DOHH2 (cell line): ENCODE results near the gene SMAD7.

Source experiments
- H3F3A ChIP-seq: fragments of 200-600 bp; sonication (generic), shearing (Covaris generic); 2 replicates; pipeline ENCODE4 v1.6.0; 2016; ENCODE audit warnings: antibody characterized with exemption, mild to moderate bottlenecking; ENCODE audit not compliant: control insufficient read depth, insufficient read depth
- H3K27ac ChIP-seq: fragments of 200-600 bp; sonication (generic); 2 replicates; pipeline ENCODE4 v1.5.1; 2014; ENCODE audit warnings: low read depth, mild to moderate bottlenecking, low read length, moderate library complexity
- H3K27me3 ChIP-seq: fragments of 200-600 bp; sonication (generic); 2 replicates; pipeline ENCODE4 v1.6.1; 2014; ENCODE audit warnings: mild to moderate bottlenecking, low read length, mixed read lengths; ENCODE audit not compliant: control insufficient read depth
- H3K36me3 ChIP-seq: fragments of 200-600 bp; sonication (generic); 2 replicates; pipeline ENCODE4 v1.6.1; 2014; ENCODE audit warnings: mild to moderate bottlenecking, low read length, moderate library complexity, mixed read lengths; ENCODE audit not compliant: control insufficient read depth
- H3K4me1 ChIP-seq: fragments of 200-600 bp; sonication (generic); 2 replicates; pipeline ENCODE4 v1.6.1; 2014; ENCODE audit warnings: mild to moderate bottlenecking, low read length, mixed read lengths; ENCODE audit not compliant: control insufficient read depth
- H3K4me2 ChIP-seq: fragments of 200-600 bp; sonication (generic); 2 replicates; pipeline ENCODE4 v1.6.0; 2014; ENCODE audit warnings: mild to moderate bottlenecking, low read length, moderate library complexity
- H3K4me3 ChIP-seq: fragments of 200-600 bp; sonication (generic); 2 replicates; pipeline ENCODE4 v1.5.1; 2014; ENCODE audit warnings: mild to moderate bottlenecking, low read length, mixed read lengths
- H3K79me2 ChIP-seq: fragments of 200-600 bp; sonication (generic); 2 replicates; pipeline ENCODE4 v1.6.1; 2014; ENCODE audit warnings: mild to moderate bottlenecking, low read length, mixed read lengths; ENCODE audit not compliant: control insufficient read depth
- H3K9me2 ChIP-seq: fragments of 200-600 bp; sonication (generic); replicated peaks from 2 replicates; pipeline ENCODE4 v1.6.1; 2014; ENCODE audit warnings: mild to moderate bottlenecking, low read length, mixed read lengths; ENCODE audit not compliant: control insufficient read depth
- H3K9me3 ChIP-seq: fragments of 200-600 bp; sonication (generic); 2 replicates; pipeline ENCODE4 v1.6.1; 2014; ENCODE audit warnings: antibody characterized with exemption, low read length, mixed read lengths; ENCODE audit not compliant: control insufficient read depth, insufficient read depth
- H4K20me1 ChIP-seq: fragments of 200-600 bp; sonication (generic); 2 replicates; pipeline ENCODE4 v1.6.0; 2014; ENCODE audit warnings: low read depth, mild to moderate bottlenecking, antibody characterized with exemption, low read length, moderate library complexity; ENCODE audit not compliant: control insufficient read depth, insufficient read depth
- CTCF ChIP-seq: fragments of 200-600 bp; sonication (generic); IDR thresholded peaks from one replicate; pipeline ENCODE4 v1.5.1; 2014; ENCODE audit warnings: antibody characterized with exemption, mild to moderate bottlenecking, low read depth, low read length; ENCODE audit not compliant: poor library complexity, severe bottlenecking
- EZH2phosphoT487 ChIP-seq: fragments of 200-600 bp; sonication (generic); IDR thresholded peaks from 2 replicates; pipeline ENCODE4 v1.6.1; 2017; ENCODE audit warnings: borderline replicate concordance, mild to moderate bottlenecking, antibody characterized with exemption, low read length, moderate library complexity, mixed read lengths

The SMAD7 gene

GRCh38 chr18:48957616-48958015, 6.9 kb upstream of the SMAD7 start:
- no peaks in the 10 kb centered on the region for H3K79me2 ChIP-seq
- H3K9me2 ChIP-seq, result no peaks in the 10 kb centered on the region
- H3K4me1 ChIP-seq, result peaks cover 14% of the 10 kb centered on the region
- TF ChIP-seq CTCF (no peak), EZH2phosphoT487 (no peak)
- H3K4me2 ChIP-seq, result no peak overlapping the region
- H3K9me3 ChIP-seq, result no peaks in the 10 kb centered on the region
- H3K27me3 ChIP-seq, result peaks cover 47% of the 10 kb centered on the region
- H3K4me3 ChIP-seq, result no peak overlapping the region
- no peaks in the 10 kb centered on the region for H3K36me3 ChIP-seq
- H4K20me1 ChIP-seq, result no peaks in the 10 kb centered on the region
- no peak overlapping the region for H3K27ac ChIP-seq
- H3F3A ChIP-seq, result peaks cover 6% of the 10 kb centered on the region

GRCh38 chr18:48957136-48957535, 6.4 kb upstream of the SMAD7 start:
- TF ChIP-seq EZH2phosphoT487 (no peak), CTCF (no peak)
- Histone ChIP-seq H3K27ac (no peak overlapping the region), H3K9me3 (no peaks in the 10 kb centered on the region), H4K20me1 (no peaks in the 10 kb centered on the region), H3K4me2 (no peak overlapping the region), H3F3A (peaks cover 6% of the 10 kb centered on the region), H3K27me3 (peaks cover 44% of the 10 kb centered on the region), H3K4me1 (peaks cover 19% of the 10 kb centered on the region), H3K36me3 (no peaks in the 10 kb centered on the region), H3K9me2 (no peaks in the 10 kb centered on the region), H3K79me2 (no peaks in the 10 kb centered on the region), H3K4me3 (no peak overlapping the region)

- H3K4me2 ChIP-seq, result no peak overlapping the region
- H3K9me2 ChIP-seq, result no peaks in the 10 kb centered on the region
- no peak overlapping the region for H3K4me3 ChIP-seq
- no peaks in the 10 kb centered on the region for H3K79me2 ChIP-seq
- no peaks in the 10 kb centered on the region for H3K36me3 ChIP-seq
- H4K20me1 ChIP-seq, result no peaks in the 10 kb centered on the region
- peaks cover 21% of the 10 kb centered on the region for H3K4me1 ChIP-seq
- H3F3A ChIP-seq, result peaks cover 6% of the 10 kb centered on the region
- H3K27me3 ChIP-seq, result peaks cover 44% of the 10 kb centered on the region
- H3K9me3 ChIP-seq, result no peaks in the 10 kb centered on the region
- TF ChIP-seq CTCF, result no peak
- TF ChIP-seq EZH2phosphoT487, result no peak
- H3K27ac ChIP-seq, result no peak overlapping the region
These were observed 5.6 kb upstream of the SMAD7 start for GRCh38 chr18:48956356-48956755.

GRCh38 chr18:48955830-48956261, 5.1 kb upstream of the SMAD7 start:
- H3K4me1 ChIP-seq, result peaks cover 26% of the 10 kb centered on the region
- H4K20me1 ChIP-seq, result no peaks in the 10 kb centered on the region
- TF ChIP-seq EZH2phosphoT487 (no peak), CTCF (no peak)
- no peak overlapping the region for H3K27ac ChIP-seq
- no peaks in the 10 kb centered on the region for H3K79me2 ChIP-seq
- H3K4me2 ChIP-seq, result no peak overlapping the region
- H3K36me3 ChIP-seq, result no peaks in the 10 kb centered on the region
- no peak overlapping the region for H3K4me3 ChIP-seq
- peaks cover 6% of the 10 kb centered on the region for H3F3A ChIP-seq
- H3K27me3 ChIP-seq, result peaks cover 47% of the 10 kb centered on the region
- no peaks in the 10 kb centered on the region for H3K9me2 ChIP-seq
- no peaks in the 10 kb centered on the region for H3K9me3 ChIP-seq
